Forelimb muscle (tissue), 1 donor: ENCODE results near the gene ZNF772. TPM values are rescaled to one million over a fixed set of nuclear protein-coding genes. Genes with fewer than 3 reads are reported as not detected.

Experiments
- DNase-seq: peaks from one replicate; pipeline ENCODE4 v3.0.0-alpha.2; 2013; ENCODE audit warnings: low read depth
- polyA plus RNA-seq: library from polyadenylated mRNA; unstranded; fragments of 120-200 nt; gene quantifications from one replicate; pipeline ENCODE4 v1.2.1, GENCODE V29; 2013; ENCODE audit not compliant: insufficient read length

ZNF772 gene
- polyA plus RNA-seq, 1 donor = 9.3 TPM

- peak; percentile 97 for DNase-seq
These were observed 42.0 kb downstream of the ZNF772 start, which contains the start of gene ZNF749 for GRCh38 chr19:57435062-57435978. Gene ZNF749 (plus strand): TSS chr19:57435325. CDS start chr19:57435579, 254 bp downstream.

- no peak for DNase-seq
These were observed 42.8 kb downstream of the ZNF772 start for GRCh38 chr19:57434386-57435061.

GRCh38 chr19:57421037-57421436, 56.3 kb downstream of the ZNF772 start:
- DNase-seq = no peak

GRCh38 chr19:57419439-57419838, 57.9 kb downstream of the ZNF772 start:
- DNase-seq = no peak

Other genes with a start within 250 kb of the ZNF772 start
- 1.1 TPM for gene AURKC, start 246.5 kb downstream of the ZNF772 start, polyA plus RNA-seq
- 5.6 TPM for gene ZNF805, start 236.9 kb downstream of the ZNF772 start, polyA plus RNA-seq
- 3.9 TPM for gene ZNF460, start 197.1 kb downstream of the ZNF772 start, polyA plus RNA-seq
- 5.5 TPM for gene ZNF543, start 157.1 kb downstream of the ZNF772 start, polyA plus RNA-seq
- gene ZNF304, start 126.3 kb downstream of the ZNF772 start, polyA plus RNA-seq = 8.9 TPM
- gene TRAPPC2B, start 114.0 kb downstream of the ZNF772 start, polyA plus RNA-seq = 15.2 TPM
- 4.2 TPM for gene ZNF547, start 114.0 kb downstream of the ZNF772 start, polyA plus RNA-seq
- gene ZNF548, start 87.7 kb downstream of the ZNF772 start, polyA plus RNA-seq = 20.9 TPM
- gene ZNF17, start 66.4 kb downstream of the ZNF772 start, polyA plus RNA-seq = 7.9 TPM
- 6.6 TPM for gene ZNF749, start 42.2 kb downstream of the ZNF772 start, polyA plus RNA-seq
- gene VN1R1, start 20.4 kb downstream of the ZNF772 start, polyA plus RNA-seq = 2.0 TPM
- 10.6 TPM for gene ZNF419, start 10.2 kb upstream of the ZNF772 start, polyA plus RNA-seq
- 7.8 TPM for gene ZNF773, start 22.4 kb upstream of the ZNF772 start, polyA plus RNA-seq
- 7.5 TPM for gene ZNF549, start 49.8 kb upstream of the ZNF772 start, polyA plus RNA-seq
- 10.6 TPM for gene ZNF550, start 82.3 kb upstream of the ZNF772 start, polyA plus RNA-seq
- 4.9 TPM for gene ZNF416, start 101.3 kb upstream of the ZNF772 start, polyA plus RNA-seq
- 4.8 TPM for gene ZIK1, start 106.6 kb upstream of the ZNF772 start, polyA plus RNA-seq
- 3.6 TPM for gene ZNF530, start 122.3 kb upstream of the ZNF772 start, polyA plus RNA-seq
- gene ZNF134, start 136.7 kb upstream of the ZNF772 start, polyA plus RNA-seq = 13.2 TPM
- 17.3 TPM for gene ZNF211, start 155.6 kb upstream of the ZNF772 start, polyA plus RNA-seq
- gene ZSCAN4, start 191.4 kb upstream of the ZNF772 start, polyA plus RNA-seq = not detected
- gene ZNF551, start 204.4 kb upstream of the ZNF772 start, polyA plus RNA-seq = 5.6 TPM
- 13.1 TPM for gene ZNF154, start 231.6 kb upstream of the ZNF772 start, polyA plus RNA-seq